NOMO-1 treated with DMSO at 0.1 percent for 48 hours (cell line): ENCODE measurements around the gene STX7.
A peak's percentile ranks its signal among the peaks of the same experiment; 100 is the strongest.

ENCODE experiments used
- DNase-seq: peaks from one replicate; lab custom pipeline; 2025; ENCODE audit not compliant: unreplicated experiment; lab: John Stamatoyannopoulos, UW

STX7 gene

DNA sequence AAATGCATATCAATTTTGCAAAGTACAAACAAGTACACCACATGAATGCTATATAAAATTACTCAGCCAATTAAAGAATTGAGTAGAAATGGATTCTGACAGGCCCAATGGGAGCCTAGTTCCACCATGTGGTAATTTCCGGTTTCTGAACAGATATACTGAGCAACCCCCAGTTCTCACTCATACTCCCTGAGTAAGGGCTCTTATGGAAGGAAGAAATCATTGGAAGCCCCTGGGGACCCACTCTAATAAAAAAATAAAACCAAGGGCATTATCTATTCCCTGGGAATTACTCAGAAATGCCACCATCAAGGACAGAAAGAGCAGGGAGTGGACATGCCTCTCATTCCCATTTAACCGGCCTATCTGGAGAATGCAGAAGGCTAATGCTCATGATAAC, 34.6 kb downstream of the STX7 start:
- DNase-seq, result no peak

GRCh38 chr6:132476688-132477087, 36.2 kb downstream of the STX7 start:
- DNase-seq, result no peak

GRCh38 chr6:132475925-132476324, 37.0 kb downstream of the STX7 start:
- no peak for DNase-seq

GRCh38 chr6:132471787-132472186, 41.1 kb downstream of the STX7 start:
- DNase-seq, result no peak

GRCh38 chr6:132466952-132467351, 46.0 kb downstream of the STX7 start:
- no peak for DNase-seq

GRCh38 chr6:132465530-132466485, 47.1 kb downstream of the STX7 start:
- DNase-seq, result peak; percentile 19

- DNase-seq, result no peak
Measured at GRCh38 chr6:132464538-132465256, 48.2 kb downstream of the STX7 start.

GRCh38 chr6:132461958-132462357, 51.0 kb downstream of the STX7 start:
- no peak for DNase-seq

DNA sequence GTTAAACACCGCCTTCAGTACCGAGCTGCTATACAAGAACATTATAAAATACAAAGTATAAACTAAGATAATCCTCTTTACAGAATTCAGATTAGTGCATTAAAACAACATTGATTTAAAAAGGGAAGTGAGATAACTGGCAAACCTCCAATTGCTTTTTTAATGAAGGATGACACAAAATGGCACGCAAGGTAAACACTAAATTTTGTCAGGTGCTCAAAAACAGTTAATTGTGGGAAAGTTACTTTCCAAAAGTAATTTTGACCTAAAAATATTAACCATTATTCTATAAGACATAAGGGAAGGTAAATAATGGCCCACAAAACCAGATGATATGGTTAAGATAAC, 53.3 kb downstream of the STX7 start:
- no peak for DNase-seq

DNA sequence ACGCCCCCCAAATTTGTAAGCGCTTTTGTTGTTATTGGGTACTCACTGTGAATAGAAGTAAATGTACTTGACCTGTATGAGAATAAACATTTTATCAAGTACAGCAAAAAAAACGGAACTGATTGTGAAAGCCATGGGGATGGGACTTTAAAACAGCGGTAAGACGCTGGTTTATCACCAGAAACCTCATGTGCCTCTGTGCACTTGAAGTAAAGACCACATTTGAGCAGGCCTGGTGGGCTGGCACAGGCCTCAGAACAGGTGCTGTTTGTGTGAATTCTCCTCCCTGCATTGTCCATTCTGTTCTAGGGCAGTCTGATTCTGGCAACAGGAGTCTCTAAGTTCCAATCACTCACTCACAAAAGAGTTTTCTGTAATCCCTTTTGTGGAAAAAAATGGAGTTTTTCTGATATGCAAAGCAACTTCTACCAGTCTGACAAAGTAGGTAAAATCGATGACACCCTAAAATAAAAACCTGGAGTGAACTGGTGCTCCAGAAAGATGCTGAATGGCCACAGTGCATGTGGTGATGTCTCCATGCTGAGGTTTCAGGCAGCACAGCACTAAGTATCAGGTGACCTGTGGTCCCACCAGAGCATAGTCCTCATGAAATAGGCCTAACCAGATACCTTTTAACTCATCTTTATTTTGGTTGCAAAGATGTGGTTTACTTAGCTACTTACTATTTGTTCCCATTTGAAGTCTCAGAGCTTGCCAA, 53.9 kb downstream of the STX7 start:
- DNase-seq, result no peak

DNA sequence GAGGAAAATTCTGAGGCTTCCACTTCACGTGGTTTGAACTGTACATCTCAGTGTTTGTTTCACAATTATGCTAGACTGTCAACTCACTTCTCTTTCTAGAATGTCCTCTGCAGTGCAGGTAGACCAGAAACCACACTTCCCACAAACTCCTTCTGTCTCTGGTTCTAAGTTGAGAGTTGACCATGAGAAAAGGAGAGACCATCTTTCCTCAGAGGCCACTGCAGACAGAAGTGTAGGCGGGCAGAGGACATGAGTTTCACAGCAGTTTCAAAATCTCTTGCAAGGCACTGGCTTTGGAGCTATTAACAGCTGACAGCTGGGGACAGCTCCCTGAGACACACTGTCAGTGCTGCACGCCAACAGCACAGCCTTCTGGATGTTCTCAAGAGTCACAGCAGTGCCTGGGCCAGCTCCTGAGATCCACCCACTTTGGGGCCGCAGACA, 56.2 kb downstream of the STX7 start:
- peak; percentile 56 for DNase-seq

- no peak for DNase-seq
Measured at GRCh38 chr6:132446855-132447241, 66.1 kb downstream of the STX7 start.

DNA sequence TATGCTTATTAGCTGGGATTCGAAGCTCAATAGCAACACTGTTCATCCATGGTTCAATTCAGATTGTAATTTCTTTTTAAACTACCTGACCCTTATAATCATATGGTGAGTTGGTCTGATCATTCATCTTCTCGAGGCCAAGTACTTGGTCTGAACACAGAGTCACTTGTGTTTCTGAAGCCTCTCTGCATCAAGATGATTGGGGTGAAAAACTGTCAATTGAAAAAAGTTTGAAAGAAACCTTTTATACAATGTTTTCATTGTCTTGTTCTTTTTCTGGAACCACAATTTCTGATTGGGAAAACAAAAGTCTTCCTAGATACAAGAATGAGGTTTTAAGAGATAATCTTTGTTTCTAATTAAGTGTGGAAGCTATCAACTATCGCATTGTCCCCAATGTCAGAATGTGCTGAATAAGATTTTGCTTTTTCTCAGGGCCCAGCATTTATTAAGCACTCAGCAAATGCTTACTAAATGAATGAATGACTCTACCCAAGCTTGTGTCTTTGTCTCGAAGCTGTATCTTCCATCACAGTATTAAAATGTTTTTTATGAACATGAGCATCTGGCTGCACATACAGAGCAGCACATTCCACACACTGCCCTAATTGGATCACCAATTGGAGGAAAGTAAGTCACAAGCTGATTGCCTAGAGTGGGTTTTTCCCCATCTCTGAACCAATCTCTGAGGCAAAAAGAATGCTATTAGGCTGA, 66.6 kb downstream of the STX7 start:
- DNase-seq, result no peak

GRCh38 chr6:132445201-132445951, 67.5 kb downstream of the STX7 start:
- no peak for DNase-seq

- DNase-seq, result no peak
Measured at GRCh38 chr6:132443206-132443605, 69.7 kb downstream of the STX7 start.

- no peak for DNase-seq
Measured at GRCh38 chr6:132430110-132430509, 82.8 kb downstream of the STX7 start.

DNA sequence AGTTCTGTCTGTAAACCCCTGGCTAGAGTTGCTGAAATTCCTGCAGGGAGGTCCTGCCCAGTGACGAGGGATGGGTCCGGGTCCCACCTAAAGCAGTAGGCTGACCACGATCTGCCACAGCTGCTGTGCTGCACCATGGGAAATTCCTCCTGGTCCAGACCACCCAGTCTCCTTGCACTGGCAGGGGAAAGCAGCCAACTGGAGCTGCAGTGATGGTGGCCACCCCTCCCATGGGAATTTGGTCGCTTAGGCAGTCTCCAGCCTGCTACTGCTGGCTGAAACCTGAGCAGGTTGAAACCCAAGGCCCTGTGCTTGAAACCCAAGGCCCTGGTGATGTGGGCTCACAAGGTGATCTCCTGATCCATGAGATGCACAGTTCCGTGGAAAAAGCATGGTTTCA, 87.7 kb downstream of the STX7 start:
- DNase-seq, result no peak

DNA sequence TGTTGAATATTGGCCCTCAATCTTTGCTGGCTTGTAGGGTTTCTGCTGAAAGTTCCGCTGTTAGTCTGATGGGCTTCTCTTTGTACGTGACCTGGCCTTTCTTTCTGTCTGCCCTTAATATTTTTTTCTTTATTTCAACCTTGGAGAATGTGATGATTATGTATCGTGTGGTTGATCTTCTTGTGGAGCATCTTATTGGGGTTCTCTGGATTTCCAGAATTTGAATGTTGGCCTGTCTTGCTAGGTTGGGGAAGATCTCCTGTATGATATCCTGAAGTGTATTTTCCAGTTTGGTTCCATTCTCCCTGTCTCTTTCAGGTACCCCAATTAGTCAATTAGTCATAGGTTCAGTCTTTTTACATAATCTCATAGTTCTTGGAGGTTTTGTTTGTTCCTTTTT, 89.1 kb downstream of the STX7 start:
- no peak for DNase-seq

DNA sequence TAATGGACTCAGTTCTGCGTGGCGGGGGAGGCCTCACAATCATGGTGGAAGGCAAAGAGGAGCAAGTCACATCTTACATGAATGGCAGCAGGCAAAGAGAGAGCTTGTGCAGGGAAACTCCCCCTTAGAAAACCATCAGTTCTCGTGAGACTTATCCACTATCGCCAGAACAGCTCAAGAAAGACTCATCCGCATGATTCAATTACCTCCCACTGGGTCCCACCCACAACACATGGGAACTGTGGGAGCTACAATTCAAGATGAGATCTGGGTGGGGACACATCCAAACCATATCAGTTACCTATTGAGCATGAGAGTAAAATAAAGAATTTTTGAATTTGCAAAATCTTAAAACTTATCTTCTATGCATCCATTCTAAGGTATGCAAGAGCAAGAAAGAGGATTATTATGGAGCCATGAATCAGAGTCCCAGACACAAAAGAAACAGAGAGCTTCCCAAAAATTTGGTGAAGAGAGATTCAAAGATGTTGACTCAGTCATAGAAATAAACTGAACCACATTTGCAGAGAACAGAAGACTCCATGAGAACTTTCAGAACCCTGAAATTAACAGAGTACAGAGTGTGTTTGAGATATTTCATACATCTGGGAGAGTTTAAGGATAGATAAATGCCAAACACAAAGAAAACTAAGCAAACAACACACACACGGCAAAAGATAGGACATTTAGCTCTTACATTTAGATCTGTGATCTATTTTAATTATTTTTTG, 94.5 kb downstream of the STX7 start:
- DNase-seq, result no peak

- no peak for DNase-seq
Measured at GRCh38 chr6:132414761-132415160, 98.2 kb downstream of the STX7 start.
